Endothelial cell of umbilical vein (primary cell): ENCODE data around the gene GLI3.

Source experiments
- CTCF ChIP-seq, 2 donors: IDR thresholded peaks; 1 replicate in 1 of 2; 2 replicates in 1 of 2; pipeline ENCODE4 v1.5.1; 2011; ENCODE audit warnings: low read length in 2 of 2, mild to moderate bottlenecking in 2 of 2, moderate library complexity in 2 of 2, control low read depth in 1 of 2, inconsistent platforms in 1 of 2, low read depth in 1 of 2; ENCODE audit not compliant: insufficient read depth in 1 of 2; ENCODE audit errors: extremely low read depth in 1 of 2
- MAX ChIP-seq: IDR thresholded peaks from 2 replicates; pipeline ENCODE4 v1.6.1; 2011; ENCODE audit not compliant: insufficient read depth, insufficient read length
- POLR2A ChIP-seq: IDR thresholded peaks from 2 replicates; pipeline ENCODE4 v1.6.1; 2012; ENCODE audit warnings: low read depth, mild to moderate bottlenecking, control low read depth, low read length

GRCh38 chr7:42024537-42024936, 212.5 kb downstream of the GLI3 start:
- TF ChIP-seq CTCF (IDR thresholded peaks at IDR 0.05; ENCODE audit: extremely low read depth in 1 of 2, insufficient read depth in 1 of 2, low read depth in 1 of 2, low read length in 2 of 2) (no peak), POLR2A (no peak), MAX (no peak)
